NB4 (cell line): ENCODE results near the gene RPS21.

Experiments
- CTCF ChIP-seq: IDR thresholded peaks from one replicate; pipeline ENCODE4 v1.5.1; 2012; ENCODE audit warnings: low read depth, low read length
- POLR2A ChIP-seq: IDR thresholded peaks from 2 replicates; pipeline ENCODE4 v1.6.1; 2011; ENCODE audit warnings: mild to moderate bottlenecking; ENCODE audit not compliant: insufficient read length; ENCODE audit errors: extremely low read depth
- TF ChIP-seq, protein P1 (sequence below): IDR thresholded peaks from 2 replicates; pipeline ENCODE4 v1.6.1; 2011; ENCODE audit warnings: low read depth, low read length

DNA sequence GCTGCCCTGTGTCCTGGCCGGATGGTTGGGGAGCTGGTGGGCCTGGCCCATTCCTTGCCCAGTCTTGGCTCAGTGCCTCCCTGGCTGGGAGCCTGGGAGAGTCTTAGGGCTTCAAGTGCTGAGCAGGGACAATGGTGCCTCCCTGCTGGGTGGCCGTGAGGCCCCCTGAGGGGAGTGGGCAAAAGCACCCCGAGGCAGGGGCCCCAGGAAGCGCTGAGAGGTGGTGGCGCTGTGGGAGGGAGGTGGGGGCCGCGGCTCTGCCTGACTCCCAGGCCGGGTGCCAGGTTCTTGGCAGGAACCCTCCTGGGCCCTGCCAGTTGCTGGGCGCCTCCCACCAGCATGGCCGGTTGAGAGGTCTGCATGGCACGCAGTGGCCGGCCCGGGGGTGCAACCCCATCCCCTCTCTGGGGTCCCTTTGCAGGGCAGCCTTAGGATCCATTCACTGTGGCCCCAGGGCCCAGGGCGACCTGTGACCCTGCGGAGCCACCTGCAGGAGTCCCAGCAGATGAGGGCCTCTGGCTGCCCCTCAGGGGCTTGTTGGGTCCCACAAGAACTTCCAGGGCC, 9.2 kb upstream of the RPS21 start:
- TF ChIP-seq CTCF (no peak), POLR2A (no peak)
- TF ChIP-seq, protein P1, sequence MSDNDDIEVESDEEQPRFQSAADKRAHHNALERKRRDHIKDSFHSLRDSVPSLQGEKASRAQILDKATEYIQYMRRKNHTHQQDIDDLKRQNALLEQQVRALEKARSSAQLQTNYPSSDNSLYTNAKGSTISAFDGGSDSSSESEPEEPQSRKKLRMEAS: no peak
